GM19452 (cell line): Measurements from ENCODE around the gene ASTN2.

ENCODE experiments used
- ATAC-seq: cut with Tn5 transposase; IDR thresholded peaks from one replicate; pipeline ENCODE4 v1.9.1; 2021; ENCODE audit not compliant: unreplicated experiment

Gene ASTN2

DNA sequence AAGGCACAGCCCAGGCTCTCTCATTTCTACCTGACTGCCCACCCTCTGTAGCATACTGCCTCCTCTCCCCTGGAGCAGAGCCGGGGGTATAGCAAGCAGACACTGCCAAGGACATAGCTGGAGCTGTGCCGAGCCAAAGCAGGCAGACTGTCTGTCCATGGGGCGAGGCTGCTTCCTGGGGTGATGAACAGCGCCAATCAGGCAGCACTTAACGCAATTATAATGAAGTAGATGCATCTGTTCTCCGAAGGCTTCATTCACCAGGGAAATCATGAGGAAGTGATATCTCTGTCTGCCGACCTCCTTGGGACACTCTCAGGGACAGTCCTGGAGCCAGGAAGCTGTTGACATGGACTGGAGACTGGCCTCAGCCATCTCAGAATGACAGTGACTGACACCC lies 230.7 kb downstream of the ASTN2 start:
- ATAC-seq = no peak

- no peak for ATAC-seq
These were observed 232.8 kb downstream of the ASTN2 start for GRCh38 chr9:117182046-117182445.

DNA sequence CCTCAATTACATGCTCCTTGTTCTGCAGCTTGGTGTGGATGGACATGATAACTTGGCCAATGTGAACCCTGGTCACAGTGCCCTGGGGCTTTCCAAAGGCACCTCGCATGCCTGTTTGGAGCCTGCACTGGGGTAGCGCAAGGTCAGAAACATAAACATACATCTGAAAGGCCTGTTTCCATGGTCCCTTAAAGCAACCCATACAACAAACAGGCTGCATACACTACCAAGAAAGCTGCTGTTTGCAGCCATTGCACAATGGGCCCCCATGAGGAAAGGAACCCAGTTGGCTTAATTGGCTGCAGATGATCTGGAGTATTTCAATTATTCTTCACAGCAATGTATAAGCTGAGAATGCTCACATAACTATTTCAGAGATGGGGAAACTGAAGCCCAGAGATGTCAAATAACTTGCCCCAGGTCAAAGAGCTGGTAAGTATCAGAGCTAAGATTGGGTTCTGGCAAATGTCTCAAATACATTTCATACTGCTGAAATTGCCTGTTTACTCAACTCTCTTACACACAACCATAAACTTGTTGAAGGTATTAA lies 233.9 kb downstream of the ASTN2 start:
- no peak for ATAC-seq

- no peak for ATAC-seq
These were observed 236.1 kb downstream of the ASTN2 start for GRCh38 chr9:117178596-117179375.

DNA sequence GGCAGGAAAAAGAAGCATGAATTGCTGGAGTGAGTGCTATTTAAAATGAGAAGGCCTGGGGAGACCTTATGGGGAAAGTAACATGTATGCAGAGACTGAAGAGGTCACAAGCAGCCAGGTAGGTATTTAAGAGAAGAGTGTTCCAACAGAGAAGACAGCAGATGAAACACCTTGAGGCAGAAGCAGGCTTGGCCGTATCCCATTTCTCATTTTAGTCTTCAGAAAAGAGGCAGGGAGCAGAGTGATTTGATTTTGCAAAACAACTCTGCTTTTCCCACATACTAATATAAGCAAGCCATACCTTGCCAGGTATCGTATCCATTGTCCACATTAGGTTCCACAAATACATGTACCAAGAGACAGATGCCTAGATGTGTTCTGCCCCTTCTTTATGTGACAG lies 244.3 kb downstream of the ASTN2 start:
- ATAC-seq = no peak

- no peak for ATAC-seq
These were observed 245.7 kb downstream of the ASTN2 start for GRCh38 chr9:117169089-117169621.

DNA sequence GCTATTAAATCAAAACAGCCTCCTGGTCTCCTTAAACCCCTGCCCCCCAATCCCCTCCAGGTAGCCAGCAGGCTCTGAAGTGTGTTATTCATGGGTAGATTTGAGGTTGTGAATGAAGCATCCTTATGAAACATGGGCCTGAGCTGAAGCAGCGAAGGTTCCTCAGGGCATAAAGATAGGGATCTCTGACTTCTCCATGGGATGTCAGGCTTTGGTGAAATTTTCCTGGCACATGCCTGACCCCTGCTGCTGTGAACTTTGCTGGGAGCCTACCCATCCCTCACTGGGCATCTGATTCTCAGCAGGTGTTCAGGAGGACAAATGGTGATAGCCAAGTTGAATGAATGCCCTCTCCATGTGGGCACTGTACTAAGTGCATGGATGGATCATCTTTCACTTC lies 250.3 kb downstream of the ASTN2 start:
- ATAC-seq = no peak

- no peak for ATAC-seq
These were observed 254.6 kb downstream of the ASTN2 start for GRCh38 chr9:117160254-117160653.

DNA sequence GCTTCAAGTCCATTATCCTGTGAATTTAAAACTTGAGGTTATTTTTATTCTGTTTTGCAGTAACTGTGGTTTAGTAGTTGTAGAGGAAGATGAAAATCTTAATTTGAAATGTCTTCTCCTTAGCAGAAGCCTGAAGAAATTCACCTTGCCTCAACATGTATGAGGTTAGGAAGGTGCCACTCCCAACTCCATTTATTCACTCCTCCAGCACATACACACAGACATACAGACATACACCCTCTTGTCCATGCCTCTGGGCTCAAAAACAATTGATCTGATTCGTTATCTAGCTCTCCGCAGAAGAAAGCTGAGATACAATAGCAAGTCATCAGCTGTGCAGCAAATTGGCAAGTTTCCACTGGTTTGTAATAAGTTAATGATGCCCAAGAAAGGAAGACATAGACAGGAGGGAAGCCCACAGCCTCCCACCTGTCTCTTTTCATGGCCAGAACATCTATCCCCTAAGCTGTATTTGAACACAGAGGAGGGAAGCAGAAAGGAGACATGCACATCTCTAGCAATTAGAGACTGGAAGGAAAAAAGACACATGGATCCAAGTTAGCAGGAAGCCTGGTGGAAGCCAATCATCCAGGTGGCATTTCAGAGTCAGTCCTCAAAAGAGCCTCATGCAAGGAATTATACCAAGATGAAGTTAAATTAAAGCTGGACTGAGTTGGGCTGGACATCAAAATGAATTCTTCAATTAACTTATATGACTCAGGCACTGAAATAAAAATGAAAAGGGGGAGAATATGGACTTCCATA lies 257.9 kb downstream of the ASTN2 start:
- no peak for ATAC-seq

DNA sequence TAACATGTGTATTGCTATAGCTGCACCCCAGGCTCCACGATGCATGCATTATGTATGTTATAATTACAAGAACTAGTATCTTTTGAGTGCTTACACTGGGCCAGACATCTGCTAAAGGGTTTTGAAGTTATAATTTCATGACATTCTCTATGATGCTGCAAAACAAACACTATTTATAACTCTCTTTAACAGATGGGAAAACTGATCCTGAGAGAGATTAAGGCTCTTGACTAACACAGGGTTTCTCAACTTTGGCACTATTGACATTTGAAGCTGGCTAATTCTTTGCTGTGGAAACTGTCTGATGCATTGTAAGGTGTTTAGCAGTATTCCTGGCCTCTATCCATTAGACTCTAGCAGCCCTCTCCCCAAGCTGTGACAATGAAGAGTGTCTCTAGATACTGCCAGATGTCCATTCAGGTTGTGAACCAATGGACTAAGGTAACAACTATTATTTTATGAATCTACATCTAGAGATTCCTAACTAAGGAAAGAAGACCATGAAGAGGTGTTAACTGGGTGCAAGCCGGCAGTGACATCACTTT lies 258.6 kb downstream of the ASTN2 start:
- ATAC-seq = no peak

GRCh38 chr9:117153021-117153420 lies 261.8 kb downstream of the ASTN2 start:
- no peak for ATAC-seq

DNA sequence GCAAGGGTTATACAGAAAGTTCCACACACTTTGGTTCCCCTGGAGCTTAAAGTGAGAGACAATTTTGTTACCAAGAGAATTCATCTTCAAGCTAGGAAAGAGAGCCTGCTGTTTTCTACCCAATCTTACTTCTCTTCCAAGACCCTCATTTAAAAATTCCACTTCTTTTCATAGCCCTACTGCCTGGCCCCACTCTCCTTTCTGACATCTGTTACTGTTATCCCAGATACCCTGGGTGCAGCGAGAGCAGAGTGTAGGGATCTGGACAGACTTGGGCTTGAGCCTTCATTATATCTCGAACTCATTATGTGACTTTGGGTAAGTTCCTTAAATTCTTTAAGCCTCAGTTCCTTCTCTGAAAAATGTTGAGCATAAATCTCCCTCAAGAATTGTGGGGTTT lies 263.1 kb downstream of the ASTN2 start:
- ATAC-seq = no peak

DNA sequence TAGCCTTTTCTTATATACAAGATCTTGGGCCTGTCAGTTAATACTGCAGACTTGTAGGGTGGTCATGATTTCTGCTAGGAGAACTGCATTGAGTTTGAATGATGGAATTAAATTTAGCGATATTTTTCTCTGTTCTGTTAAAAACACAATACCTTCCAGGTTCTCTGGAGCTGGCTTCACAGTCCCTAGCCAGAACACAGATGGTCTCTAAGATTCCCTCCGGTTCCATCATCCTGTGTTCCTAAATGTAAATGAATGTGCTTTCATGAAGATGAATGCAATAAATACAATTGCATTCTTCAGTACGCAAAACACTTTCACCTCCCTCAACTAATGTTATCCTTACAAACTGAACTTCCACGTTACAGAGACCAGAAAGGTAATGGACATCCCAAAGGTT lies 264.9 kb downstream of the ASTN2 start:
- ATAC-seq = no peak

GRCh38 chr9:117145811-117146490 lies 268.9 kb downstream of the ASTN2 start:
- no peak for ATAC-seq

DNA sequence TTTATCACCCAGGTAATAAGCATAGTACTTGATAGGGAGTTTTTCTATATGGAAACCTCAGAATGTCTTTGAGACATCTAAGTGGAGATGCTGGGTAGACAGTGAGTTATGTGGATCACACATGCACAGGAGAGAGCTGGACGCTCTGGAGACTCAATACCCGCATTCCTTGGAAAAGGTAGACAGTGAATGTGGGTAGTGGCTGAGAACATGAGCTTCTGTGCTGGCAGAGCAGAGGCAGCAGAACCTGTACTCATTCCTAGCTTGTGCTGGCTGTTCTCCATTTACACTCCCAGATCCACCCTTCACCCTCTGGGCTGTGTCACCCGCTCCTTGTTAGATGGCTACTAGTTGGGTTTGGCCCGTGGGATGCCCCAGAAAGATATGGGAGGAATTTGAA lies 269.8 kb downstream of the ASTN2 start:
- no peak for ATAC-seq

DNA sequence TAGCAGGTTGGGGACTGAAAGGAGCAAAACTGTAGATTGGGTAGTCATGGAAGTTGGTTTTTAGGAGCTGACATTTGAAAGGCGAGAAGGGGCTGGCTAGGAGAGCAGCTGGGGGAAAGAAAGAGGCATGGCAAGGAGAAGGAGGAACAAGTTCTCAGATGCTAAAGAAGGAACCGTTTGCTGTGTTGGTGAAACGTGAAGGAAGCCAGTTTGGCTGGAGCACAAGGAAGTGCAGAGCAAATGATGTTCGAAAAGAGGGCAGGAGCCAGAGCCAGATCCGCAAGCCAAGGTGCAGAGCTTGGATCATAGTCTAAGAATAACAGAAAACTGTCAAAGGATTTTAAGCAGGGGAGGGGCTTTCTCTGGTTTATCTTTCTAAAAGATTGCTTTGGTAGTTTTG lies 276.6 kb downstream of the ASTN2 start:
- ATAC-seq = no peak

GRCh38 chr9:117136461-117136860 lies 278.4 kb downstream of the ASTN2 start:
- ATAC-seq = no peak

DNA sequence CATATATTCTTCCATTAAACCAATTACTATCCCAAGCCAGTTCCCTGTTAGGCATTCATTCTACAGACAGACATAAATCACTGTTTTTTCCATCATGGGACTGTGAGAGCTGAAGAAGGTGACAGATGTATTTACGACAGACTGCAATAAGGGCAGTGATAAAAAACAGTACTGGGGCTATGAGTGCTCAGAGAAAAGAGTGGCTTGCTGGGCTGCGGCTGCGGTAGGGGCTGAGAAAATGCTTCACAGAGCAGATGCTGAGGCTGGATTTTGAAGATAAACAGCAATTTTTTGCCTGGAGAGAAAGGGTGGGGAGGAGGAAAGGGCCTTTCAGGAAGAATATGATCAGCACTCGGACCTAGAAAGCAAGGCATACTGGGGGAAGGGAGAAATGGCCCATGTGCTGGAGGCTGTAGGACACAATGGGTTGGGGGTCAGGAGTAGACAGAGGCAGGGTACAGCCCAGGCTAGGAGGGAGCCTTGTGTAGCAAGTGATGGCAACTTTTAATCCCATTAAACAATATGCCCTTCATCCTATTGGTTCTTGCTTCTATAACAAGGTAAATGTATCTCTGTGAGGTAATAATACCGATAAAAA lies 279.3 kb downstream of the ASTN2 start:
- no peak for ATAC-seq

DNA sequence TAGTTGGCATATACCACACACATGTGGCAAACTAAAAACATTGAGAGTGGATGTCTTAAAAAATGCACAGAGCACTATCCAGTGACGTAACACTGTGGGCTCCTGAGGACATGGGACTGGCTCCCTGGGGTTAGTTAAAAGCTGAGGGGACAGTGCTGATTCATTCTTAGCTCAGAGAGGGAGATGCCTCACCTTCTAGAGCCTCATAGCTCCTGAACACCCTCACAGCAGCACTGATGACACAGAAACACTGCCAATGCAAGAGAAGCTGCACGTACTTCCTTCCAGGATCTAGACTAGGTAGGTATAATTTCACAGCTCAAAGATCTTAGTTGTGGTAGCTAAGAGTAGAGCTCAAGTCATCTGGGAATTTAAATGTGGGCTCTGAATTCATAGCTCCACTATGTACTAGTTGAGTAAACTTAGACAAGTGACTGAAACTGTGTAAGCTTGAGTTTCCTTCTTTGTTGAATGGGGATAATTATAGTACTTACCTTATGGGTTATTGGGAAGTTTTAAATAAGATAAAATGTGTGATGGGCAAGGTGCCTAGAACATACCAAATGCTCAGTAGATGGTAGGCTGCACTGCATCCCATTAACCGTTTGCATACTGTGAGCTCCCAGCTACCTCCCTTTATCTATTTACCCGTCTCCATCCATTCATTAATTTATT lies 279.9 kb downstream of the ASTN2 start:
- ATAC-seq = no peak

DNA sequence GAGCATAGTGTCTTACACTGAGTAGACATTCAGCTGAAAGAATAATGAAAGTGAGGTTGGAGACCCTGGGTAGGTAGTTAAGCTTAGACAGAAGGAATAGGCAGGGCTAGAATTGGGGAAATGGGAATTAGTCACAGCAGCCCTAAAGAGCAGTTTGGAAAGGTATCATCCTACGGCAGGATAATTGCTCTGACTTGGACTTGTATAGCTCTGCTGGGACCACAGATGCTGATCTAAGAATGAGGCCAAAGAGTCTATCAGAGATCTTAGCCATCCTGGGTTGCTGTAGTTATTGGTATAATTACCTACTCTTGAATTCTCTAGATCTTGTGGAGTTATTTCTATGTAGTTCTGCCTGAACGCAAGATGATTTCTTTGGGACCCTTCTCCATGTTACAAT lies 288.0 kb downstream of the ASTN2 start:
- no peak for ATAC-seq
